Glutamatergic neuron (in vitro differentiated cells): ENCODE results near the gene CLPTM1. TPM values are rescaled to one million over a fixed set of nuclear protein-coding genes. Genes with fewer than 3 reads are reported as not detected.

ENCODE experiments used
- DNase-seq: peaks from one replicate; pipeline ENCODE4 v3.0.0; 2022
- H3K27ac Mint-ChIP-seq: one replicate; pipeline ENCODE4 v1.8.0; 2020; ENCODE audit warnings: mild to moderate bottlenecking, mixed read lengths, inconsistent platforms; ENCODE audit not compliant: unreplicated experiment
- H3K27me3 Mint-ChIP-seq: one replicate; pipeline ENCODE4 v1.8.0; 2020; ENCODE audit warnings: mild to moderate bottlenecking, moderate library complexity, mixed read lengths, inconsistent platforms; ENCODE audit not compliant: unreplicated experiment
- H3K36me3 Mint-ChIP-seq: one replicate; pipeline ENCODE4 v1.8.0; 2020; ENCODE audit warnings: mild to moderate bottlenecking, mixed read lengths, inconsistent platforms; ENCODE audit not compliant: unreplicated experiment
- H3K4me1 Mint-ChIP-seq: one replicate; pipeline ENCODE4 v1.8.0; 2020; ENCODE audit warnings: mild to moderate bottlenecking, low read depth, mixed read lengths, inconsistent platforms; ENCODE audit not compliant: unreplicated experiment
- H3K4me3 Mint-ChIP-seq: one replicate; pipeline ENCODE4 v1.8.0; 2020; ENCODE audit warnings: mild to moderate bottlenecking, mixed read lengths, inconsistent platforms; ENCODE audit not compliant: unreplicated experiment
- H3K9me3 Mint-ChIP-seq: one replicate; pipeline ENCODE4 v1.8.0; 2020; ENCODE audit warnings: mild to moderate bottlenecking, moderate library complexity, mixed read lengths, inconsistent platforms; ENCODE audit not compliant: unreplicated experiment
- total RNA-seq: library from RNA; stranded (reverse); fragmentation: NEBNext Ultra II Directional; extraction: Animal tissue kit (Norgen Biotek cat#: 25700); gene quantifications from one replicate; pipeline ENCODE4 v1.2.1, GENCODE V29; 2021; ENCODE audit not compliant: unreplicated experiment
- TF ChIP-seq, protein P1 (sequence below): fragments of 200-600 bp; sonication (generic); IDR thresholded peaks from one replicate; pipeline ENCODE4 v1.5.0; 2021; ENCODE audit not compliant: partially characterized antibody, unreplicated experiment

CLPTM1 gene
- total RNA-seq, 1 donor from 2014 or later = 102 TPM

DNA sequence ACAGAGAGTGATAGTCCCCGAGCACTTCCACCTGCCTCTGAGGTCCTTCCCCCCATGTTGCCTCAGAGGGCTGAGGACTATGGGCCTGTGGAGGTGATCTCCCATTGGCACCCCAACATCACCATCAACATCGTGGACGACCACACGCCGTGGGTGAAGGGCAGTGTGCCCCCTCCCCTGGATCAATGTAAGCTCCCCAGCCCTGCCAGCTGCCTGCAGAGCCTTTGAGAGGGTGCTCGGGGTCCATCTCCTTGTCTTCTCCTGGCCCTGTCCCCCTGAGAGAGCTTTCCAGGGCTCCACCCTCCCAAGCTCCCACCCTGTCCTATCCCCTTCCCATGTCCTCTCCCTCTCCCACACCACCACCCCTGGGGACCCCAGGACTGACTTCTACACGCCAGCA is 31.2 kb downstream of the CLPTM1 start:
- H3K27me3 Mint-ChIP-seq = no peaks in the 10 kb centered on the region
- no peaks in the 10 kb centered on the region for H3K36me3 Mint-ChIP-seq
- DNase-seq = no peak
- no peak overlapping the region for H3K4me3 Mint-ChIP-seq
- H3K4me1 Mint-ChIP-seq = no peaks in the 10 kb centered on the region
- TF ChIP-seq, protein P1, sequence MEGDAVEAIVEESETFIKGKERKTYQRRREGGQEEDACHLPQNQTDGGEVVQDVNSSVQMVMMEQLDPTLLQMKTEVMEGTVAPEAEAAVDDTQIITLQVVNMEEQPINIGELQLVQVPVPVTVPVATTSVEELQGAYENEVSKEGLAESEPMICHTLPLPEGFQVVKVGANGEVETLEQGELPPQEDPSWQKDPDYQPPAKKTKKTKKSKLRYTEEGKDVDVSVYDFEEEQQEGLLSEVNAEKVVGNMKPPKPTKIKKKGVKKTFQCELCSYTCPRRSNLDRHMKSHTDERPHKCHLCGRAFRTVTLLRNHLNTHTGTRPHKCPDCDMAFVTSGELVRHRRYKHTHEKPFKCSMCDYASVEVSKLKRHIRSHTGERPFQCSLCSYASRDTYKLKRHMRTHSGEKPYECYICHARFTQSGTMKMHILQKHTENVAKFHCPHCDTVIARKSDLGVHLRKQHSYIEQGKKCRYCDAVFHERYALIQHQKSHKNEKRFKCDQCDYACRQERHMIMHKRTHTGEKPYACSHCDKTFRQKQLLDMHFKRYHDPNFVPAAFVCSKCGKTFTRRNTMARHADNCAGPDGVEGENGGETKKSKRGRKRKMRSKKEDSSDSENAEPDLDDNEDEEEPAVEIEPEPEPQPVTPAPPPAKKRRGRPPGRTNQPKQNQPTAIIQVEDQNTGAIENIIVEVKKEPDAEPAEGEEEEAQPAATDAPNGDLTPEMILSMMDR = no peak
- no peak overlapping the region for H3K27ac Mint-ChIP-seq
- peaks cover 11% of the 10 kb centered on the region for H3K9me3 Mint-ChIP-seq

DNA sequence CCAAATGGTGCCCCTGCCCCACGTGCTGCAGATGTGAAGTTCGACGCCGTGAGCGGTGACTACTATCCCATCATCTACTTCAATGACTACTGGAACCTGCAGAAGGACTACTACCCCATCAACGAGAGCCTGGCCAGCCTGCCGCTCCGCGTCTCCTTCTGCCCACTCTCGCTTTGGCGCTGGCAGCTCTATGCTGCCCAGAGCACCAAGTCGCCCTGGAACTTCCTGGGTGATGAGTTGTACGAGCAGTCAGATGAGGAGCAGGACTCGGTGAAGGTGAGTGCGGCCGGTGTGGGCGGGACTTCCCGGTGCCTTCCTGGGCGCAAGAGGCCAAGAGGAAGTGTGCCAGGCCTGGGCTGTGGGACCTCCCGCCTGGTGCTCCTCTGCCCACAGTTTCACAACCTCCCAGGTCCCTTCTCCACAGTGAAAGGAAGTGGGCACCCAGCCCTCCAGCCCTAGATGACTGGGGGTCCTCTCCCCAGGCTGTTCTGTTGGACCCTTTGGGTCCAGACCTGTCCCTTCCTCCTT is 32.0 kb downstream of the CLPTM1 start:
- Mint-ChIP-seq H3K27ac (no peak overlapping the region), H3K4me1 (no peaks in the 10 kb centered on the region), H3K36me3 (no peaks in the 10 kb centered on the region), H3K9me3 (peaks cover 12% of the 10 kb centered on the region), H3K4me3 (no peak overlapping the region), H3K27me3 (no peaks in the 10 kb centered on the region)
- TF ChIP-seq, protein P1 = no peak
- no peak for DNase-seq

DNA sequence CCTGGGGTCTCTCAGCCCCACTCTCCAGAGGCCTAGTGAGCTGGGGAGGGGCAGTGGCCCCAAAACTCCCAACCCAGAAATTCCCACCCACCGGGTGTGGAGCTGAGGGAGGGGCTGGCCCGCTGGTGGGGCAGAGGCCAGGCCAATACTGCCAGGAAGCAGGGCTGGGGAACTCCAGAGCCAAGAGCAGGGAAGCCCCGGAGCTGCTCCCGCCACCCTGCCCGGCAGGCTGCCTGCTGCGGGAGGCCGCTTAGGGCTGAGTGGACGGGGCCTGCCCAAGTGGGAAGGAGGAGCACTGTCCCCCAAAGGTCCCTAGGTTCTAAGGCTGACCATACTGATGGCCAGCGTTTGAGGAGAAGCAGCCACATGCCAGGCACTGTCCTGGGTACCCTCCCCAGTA is 33.1 kb downstream of the CLPTM1 start:
- H3K4me1 Mint-ChIP-seq = no peaks in the 10 kb centered on the region
- no peaks in the 10 kb centered on the region for H3K27me3 Mint-ChIP-seq
- H3K9me3 Mint-ChIP-seq = peaks cover 12% of the 10 kb centered on the region
- no peak for DNase-seq
- H3K4me3 Mint-ChIP-seq = no peak overlapping the region
- no peaks in the 10 kb centered on the region for H3K36me3 Mint-ChIP-seq
- TF ChIP-seq, protein P1 = no peak
- no peak overlapping the region for H3K27ac Mint-ChIP-seq

DNA sequence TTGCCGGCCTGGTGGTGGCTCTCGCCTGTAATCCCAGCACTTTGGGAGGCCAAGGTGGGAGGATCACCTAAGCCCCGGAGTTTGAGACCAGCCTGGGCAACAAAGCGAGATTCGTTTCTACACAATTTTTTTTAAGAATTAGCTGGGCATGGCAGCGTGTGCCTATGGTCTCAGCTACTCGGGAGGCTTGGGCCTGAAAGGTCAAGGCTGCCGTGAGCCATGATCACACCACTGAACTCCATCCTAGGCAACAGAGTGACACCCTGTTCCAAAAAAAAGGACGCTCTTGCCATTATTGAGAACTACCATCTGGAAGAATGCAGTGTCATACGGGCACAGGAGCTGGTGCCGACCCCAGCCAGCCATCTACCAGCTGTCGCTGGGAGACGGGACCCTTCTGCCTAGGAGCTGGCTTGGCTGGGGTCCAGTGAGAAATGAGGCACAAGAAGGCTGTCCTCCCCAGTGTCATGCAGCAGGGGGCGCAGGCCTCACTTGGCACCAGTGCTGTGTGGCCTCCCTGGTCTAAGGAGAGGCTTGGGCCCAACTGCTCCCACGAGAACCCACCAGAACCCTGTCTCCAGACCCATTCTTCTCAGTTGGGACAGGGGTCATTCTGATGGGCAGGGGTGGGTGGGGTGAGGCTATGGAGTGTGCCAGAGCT is 33.8 kb downstream of the CLPTM1 start:
- Mint-ChIP-seq H3K27me3 (no peaks in the 10 kb centered on the region), H3K36me3 (no peaks in the 10 kb centered on the region), H3K27ac (peak overlapping the region; percentile 4), H3K4me3 (no peak overlapping the region), H3K4me1 (no peaks in the 10 kb centered on the region), H3K9me3 (peaks cover 12% of the 10 kb centered on the region)
- TF ChIP-seq, protein P1 = peak; percentile 73
- DNase-seq = peak; percentile 80

DNA sequence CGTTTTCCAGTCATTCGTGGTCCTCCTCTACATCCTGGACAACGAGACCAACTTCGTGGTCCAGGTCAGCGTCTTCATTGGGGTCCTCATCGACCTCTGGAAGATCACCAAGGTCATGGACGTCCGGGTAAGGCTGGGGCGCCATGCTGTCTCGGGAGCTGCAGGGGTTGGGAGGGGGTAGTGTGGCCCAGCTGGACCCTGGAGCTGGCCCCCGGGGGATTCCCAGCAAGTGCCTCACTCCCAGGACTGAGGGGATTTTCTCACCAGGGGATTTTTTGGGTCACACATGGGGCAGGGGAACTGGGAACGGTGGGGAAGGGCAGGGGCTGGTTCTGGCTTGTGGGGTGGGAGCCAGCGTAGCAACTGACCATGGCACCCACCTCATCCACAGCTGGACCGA is 35.3 kb downstream of the CLPTM1 start:
- TF ChIP-seq, protein P1 = no peak
- peaks cover 10% of the 10 kb centered on the region for H3K9me3 Mint-ChIP-seq
- H3K27ac Mint-ChIP-seq = no peak overlapping the region
- H3K36me3 Mint-ChIP-seq = no peaks in the 10 kb centered on the region
- H3K27me3 Mint-ChIP-seq = peaks cover 5% of the 10 kb centered on the region
- no peak overlapping the region for H3K4me3 Mint-ChIP-seq
- no peak for DNase-seq
- no peaks in the 10 kb centered on the region for H3K4me1 Mint-ChIP-seq
